Vagina (tissue), 2 donors: Measurements from ENCODE around the gene STRADA.

ENCODE experiments used
- CTCF ChIP-seq, 3 experiments: fragments of 450-650 bp in 2 of 3; fragments of 200-600 bp in 1 of 3; sonication (generic) in 1 of 3; IDR thresholded peaks; one replicate each; pipeline ENCODE4 v1.5.1; 2017 to 2019; ENCODE audit warnings: antibody characterized with exemption in 3 of 3, mild to moderate bottlenecking in 2 of 3, moderate library complexity in 2 of 3
- POLR2A ChIP-seq, 2 donors: fragments of 450-650 bp; IDR thresholded peaks; one replicate each; pipeline ENCODE4 v1.6.1; 2017; ENCODE audit warnings: antibody characterized with exemption in 2 of 2, mild to moderate bottlenecking in 2 of 2, moderate library complexity in 2 of 2
- POLR2AphosphoS5 ChIP-seq, 2 donors: sonication (generic); formaldehyde crosslinking; IDR thresholded peaks; one replicate each; pipeline ENCODE4 v1.9.0; 2017; ENCODE audit warnings: antibody characterized with exemption in 2 of 2, mild to moderate bottlenecking in 2 of 2, low read depth in 1 of 2; ENCODE audit not compliant: insufficient read depth in 1 of 2

DNA sequence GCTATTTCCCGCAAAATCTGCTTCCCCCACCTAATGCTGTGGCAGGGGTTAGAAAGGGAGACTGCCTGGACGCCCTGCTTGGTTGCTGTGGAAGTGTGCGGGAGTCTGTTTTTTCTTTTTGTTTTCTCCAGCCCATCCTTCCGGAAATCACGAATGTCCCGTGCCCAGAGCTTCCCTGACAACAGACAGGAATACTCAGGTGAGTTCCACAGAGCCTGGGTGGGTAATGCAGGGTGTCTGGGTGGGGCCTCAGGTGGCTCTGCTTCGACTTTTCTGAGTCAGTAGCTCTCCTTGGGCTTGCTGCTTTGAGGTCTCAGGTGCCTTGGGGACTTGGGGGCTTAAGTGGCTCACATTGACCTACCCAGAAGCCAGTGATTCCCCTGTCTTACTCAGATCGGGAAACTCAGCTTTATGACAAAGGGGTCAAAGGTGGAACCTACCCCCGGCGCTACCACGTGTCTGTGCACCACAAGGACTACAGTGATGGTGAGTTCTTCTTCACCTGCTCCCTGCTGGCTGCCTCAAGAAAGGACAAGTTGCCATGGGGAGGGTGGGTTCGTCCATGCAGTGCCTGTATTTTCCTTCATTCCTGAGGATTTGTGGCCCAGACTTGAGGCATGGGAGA is 53.1 kb downstream of the STRADA start:
- TF ChIP-seq CTCF (IDR thresholded peaks at IDR 0.05) (no peak), POLR2A (IDR thresholded peaks at IDR 0.05) (no peak), POLR2AphosphoS5 (IDR thresholded peaks at IDR 0.05; ENCODE audit: insufficient read depth in 1 of 2, low read depth in 1 of 2) (no peak)
